PC-3 (cell line): ENCODE results near the gene CTAG1B. TPM values are rescaled to one million over a fixed set of nuclear protein-coding genes. Genes with fewer than 3 reads are reported as not detected.
A peak's percentile ranks its signal among the peaks of the same experiment; 100 is the strongest.
"Not testable (repeated sequence)": the region's sequence is repeated elsewhere in the genome, so short reads cannot be mapped to it uniquely, and the experiment has no call there.

ENCODE experiments used
- ATAC-seq: fragments of 200-7000 bp; cut with Tn5 transposase; 2 replicates; pipeline ENCODE4 v1.9.1; 2020; ENCODE audit warnings: mild to moderate bottlenecking, moderate library complexity
- BruUV-seq: library from RNA; stranded (reverse); fragments of 400-500 nt; replicated peaks from 2 replicates; lab custom pipeline; 2021; lab: Mats Ljungman, UMichigan
- CTCF ChIA-PET: fragments of 300-600 bp; sonication (Branson Sonifier 250); formaldehyde crosslinking; loops from one replicate; lab custom pipeline; 2022; ENCODE audit warnings: antibody characterized with exemption; lab: Charles Lee
- POLR2A ChIA-PET: fragments of 300-600 bp; sonication (Branson Sonifier 250); formaldehyde crosslinking; loops from one replicate; lab custom pipeline; 2022; ENCODE audit warnings: antibody characterized with exemption; ENCODE audit not compliant: unreplicated experiment; lab: Charles Lee
- DNase-seq: peaks from one replicate; pipeline ENCODE4 v3.0.0-alpha.2; 2015
- H2AFZ ChIP-seq: fragments of 300-600 bp; sonication (generic); 2 replicates; pipeline ENCODE4 v1.6.0; 2016; ENCODE audit warnings: antibody characterized with exemption, low read length
- H3F3A ChIP-seq: fragments of 300-600 bp; sonication (generic); one replicate; pipeline ENCODE4 v1.6.0; 2017; ENCODE audit warnings: antibody characterized with exemption, low read length, control low read depth, mild to moderate bottlenecking; ENCODE audit not compliant: unreplicated experiment
- H3K27ac ChIP-seq: fragments of 300-600 bp; sonication (generic); 2 replicates; pipeline ENCODE4 v1.5.1; 2016; ENCODE audit warnings: mild to moderate bottlenecking, low read length
- H3K27me3 ChIP-seq: fragments of 300-600 bp; sonication (generic); 2 replicates; pipeline ENCODE4 v1.6.1; 2016; ENCODE audit warnings: low read length, mixed read lengths
- H3K36me3 ChIP-seq: fragments of 300-600 bp; sonication (generic); 2 replicates; pipeline ENCODE4 v1.6.1; 2016; ENCODE audit warnings: low read depth, mixed run types, low read length, mixed read lengths
- H3K4me1 ChIP-seq: fragments of 300-600 bp; sonication (generic); 2 replicates; pipeline ENCODE4 v1.5.1; 2016; ENCODE audit warnings: low read length; ENCODE audit not compliant: insufficient read depth
- H3K4me2 ChIP-seq: fragments of 300-600 bp; sonication (generic); 2 replicates; pipeline ENCODE4 v1.6.0; 2016; ENCODE audit warnings: low read length
- H3K4me3 ChIP-seq: fragments of 300-600 bp; sonication (generic); 2 replicates; pipeline ENCODE4 v1.5.1; 2016; ENCODE audit warnings: mild to moderate bottlenecking, low read length, mixed read lengths
- H3K79me2 ChIP-seq: fragments of 300-600 bp; sonication (generic); 2 replicates; pipeline ENCODE4 v1.6.1; 2017; ENCODE audit warnings: low read length, mixed read lengths
- H3K9ac ChIP-seq: fragments of 300-600 bp; sonication (generic); 2 replicates; pipeline ENCODE4 v1.6.0; 2016; ENCODE audit warnings: mild to moderate bottlenecking, low read length
- H3K9me2 ChIP-seq: fragments of 300-600 bp; sonication (generic); replicated peaks from 2 replicates; pipeline ENCODE4 v1.6.1; 2016; ENCODE audit warnings: mixed run types, low read length, mixed read lengths
- H3K9me3 ChIP-seq: fragments of 300-600 bp; sonication (generic); 2 replicates; pipeline ENCODE4 v1.6.1; 2016; ENCODE audit warnings: low read length, mixed read lengths
- H4K20me1 ChIP-seq: fragments of 300-600 bp; sonication (generic); 2 replicates; pipeline ENCODE4 v1.6.1; 2016; ENCODE audit warnings: low read length, mixed read lengths
- intact Hi-C: fragments of 100-400 bp; cut with micrococcal nuclease; formaldehyde crosslinking; loops from 2 replicates; pipeline ENCODE4 v1.9.0; 2023
- total RNA-seq: library from RNA; depleted of rRNA; stranded (reverse); fragments of >200 nt; gene quantifications from 2 replicates; pipeline ENCODE4 v1.2.3, GENCODE V29; 2014; rRNA removed

Gene CTAG1B
- total RNA-seq, 1 experiment from 2014 or later, result not detected

- H3K27me3 ChIP-seq, H2AFZ ChIP-seq, H3K79me2 ChIP-seq, BruUV-seq, H3K27ac ChIP-seq, H3K4me1 ChIP-seq, H4K20me1 ChIP-seq, DNase-seq, H3F3A ChIP-seq, intact Hi-C loops, POLR2A ChIA-PET, H3K9ac ChIP-seq, H3K4me3 ChIP-seq, CTCF ChIA-PET, H3K9me2 ChIP-seq, H3K9me3 ChIP-seq, H3K36me3 ChIP-seq, H3K4me2 ChIP-seq: not testable (repeated sequence)
- ATAC-seq, result peak; percentile 65
Measured at GRCh38 chrX:154570361-154570760, 48.7 kb downstream of the CTAG1B start.

Other genes starting within 250 kb of the CTAG1B start
- 2,058 and 3,170 TPM in 2 replicates for gene FLNA, start 244.6 kb downstream of the CTAG1B start, total RNA-seq
- 46.8 and 49.0 TPM in 2 replicates for gene EMD, start 240.0 kb downstream of the CTAG1B start, total RNA-seq
- 2,879 and 3,401 TPM in 2 replicates for gene RPL10, start 220.9 kb downstream of the CTAG1B start, total RNA-seq
- gene DNASE1L1, start 210.0 kb downstream of the CTAG1B start, total RNA-seq, result 29.8 TPM in 2 replicates
- 39.4 and 41.5 TPM in 2 replicates for gene TAFAZZIN, start 207.7 kb downstream of the CTAG1B start, total RNA-seq
- gene ATP6AP1, start 190.6 kb downstream of the CTAG1B start, total RNA-seq, result 68.7 and 94.0 TPM in 2 replicates
- 96.1 and 97.1 TPM in 2 replicates for gene GDI1, start 182.1 kb downstream of the CTAG1B start, total RNA-seq
- gene FAM50A, start 175.1 kb downstream of the CTAG1B start, total RNA-seq, result 53.8 and 76.7 TPM in 2 replicates
- gene PLXNA3, start 161.0 kb downstream of the CTAG1B start, total RNA-seq, result 5.3 and 21.8 TPM in 2 replicates
- gene LAGE3, start 140.0 kb downstream of the CTAG1B start, total RNA-seq, result 82.8 and 87.4 TPM in 2 replicates
- gene UBL4A, start 132.7 kb downstream of the CTAG1B start, total RNA-seq, result 92.3 and 101 TPM in 2 replicates
- 42.1 and 50.6 TPM in 2 replicates for gene SLC10A3, start 128.7 kb downstream of the CTAG1B start, total RNA-seq
- gene FAM3A, start 103.0 kb downstream of the CTAG1B start, total RNA-seq, result 69.2 and 88.0 TPM in 2 replicates
- 121 and 147 TPM in 2 replicates for gene G6PD, start 72.4 kb downstream of the CTAG1B start, total RNA-seq
- gene IKBKG, start 71.7 kb downstream of the CTAG1B start, total RNA-seq, result 34.3 and 39.6 TPM in 2 replicates
- gene CTAG1A, start 34.1 kb downstream of the CTAG1B start, total RNA-seq, result not detected in 2 replicates
- gene CTAG2, start 34.3 kb upstream of the CTAG1B start, total RNA-seq, result not detected in 2 replicates
- gene GAB3, start 131.8 kb upstream of the CTAG1B start, total RNA-seq, result 3.1 TPM in 1 of 2 replicates, not detected in the other
- gene DKC1, start 143.6 kb upstream of the CTAG1B start, total RNA-seq, result 89.2 and 115 TPM in 2 replicates
- 18.3 and 18.8 TPM in 2 replicates for gene MPP1, start 186.2 kb upstream of the CTAG1B start, total RNA-seq
- not detected in 2 replicates for gene SMIM9, start 215.4 kb upstream of the CTAG1B start, total RNA-seq